T-cell (primary cell): ENCODE measurements around the gene HIPK2. TPM values are rescaled to one million over a fixed set of nuclear protein-coding genes. Genes with fewer than 3 reads are reported as not detected.

Experiments used
- ATAC-seq, 4 experiments: fragments of 200-7000 bp in 3 of 4; fragments of 150-1000 bp in 1 of 4; cut with Tn5 transposase; replicated peaks in 1 of 4; 1 replicate in 3 of 4; 2 replicates in 1 of 4; pipeline ENCODE4 v1.10.0; 2021; ENCODE audit warnings: moderate library complexity in 3 of 4, mild to moderate bottlenecking in 2 of 4, moderate number of reproducible peaks in 1 of 4
- CTCF ChIA-PET, 2 donors: fragments of 300-600 bp; sonication (Branson Sonifier 250); formaldehyde crosslinking; loops; one replicate each; lab custom pipeline; 2022; ENCODE audit warnings: antibody characterized with exemption in 2 of 2; lab: Charles Lee
- POLR2A ChIA-PET, 2 donors: fragments of 300-600 bp; sonication (Branson Sonifier 250); formaldehyde crosslinking; loops; one replicate each; lab custom pipeline; 2022; ENCODE audit warnings: antibody characterized with exemption in 2 of 2; lab: Charles Lee
- DNase-seq, 35 experiments: peaks; one replicate each; pipeline versions ENCODE4 v3.0.0 to v3.0.0-alpha.2; 2013 to 2023
- H3K27ac ChIP-seq: one replicate; pipeline ENCODE4 v1.5.1; 2013; ENCODE audit warnings: low read length
- H3K27me3 ChIP-seq, 2 experiments: replicated peaks in 1 of 2; 1 replicate in 1 of 2; 2 replicates in 1 of 2; pipeline versions ENCODE4 v1.6.1 to v1.7.0; 2013; ENCODE audit warnings: low read length in 1 of 2, mixed read lengths in 1 of 2; ENCODE audit not compliant: control insufficient read depth in 2 of 2, insufficient read depth in 2 of 2; ENCODE audit errors: extremely low read depth in 1 of 2
- H3K36me3 ChIP-seq, 2 donors: 1 replicate in 1 of 2; 2 replicates in 1 of 2; pipeline versions ENCODE4 v1.6.1 to v1.7.0; 2013; ENCODE audit warnings: low read length in 1 of 2; ENCODE audit not compliant: control insufficient read depth in 2 of 2, insufficient read depth in 1 of 2; ENCODE audit errors: extremely low read depth in 1 of 2
- H3K4me1 ChIP-seq, 2 experiments: 1 replicate in 1 of 2; 2 replicates in 1 of 2; pipeline versions ENCODE4 v1.6.1 to v1.7.0; 2013; ENCODE audit warnings: low read length in 2 of 2, mixed read lengths in 1 of 2; ENCODE audit not compliant: insufficient read depth in 2 of 2, control insufficient read depth in 1 of 2; ENCODE audit errors: extremely low read depth in 1 of 2
- H3K4me3 ChIP-seq, 2 donors: 1 replicate in 1 of 2; 2 replicates in 1 of 2; pipeline versions ENCODE4 v1.5.1 to v1.7.0; 2013; ENCODE audit warnings: mild to moderate bottlenecking in 2 of 2, low read length in 1 of 2, moderate library complexity in 1 of 2; ENCODE audit not compliant: control insufficient read depth in 1 of 2; ENCODE audit errors: extremely low read depth in 1 of 2
- H3K9me3 ChIP-seq: 2 replicates; pipeline ENCODE4 v1.7.0; 2013
- H3K27ac Mint-ChIP-seq, 2 donors: one replicate each; pipeline ENCODE4 v1.8.0; 2020 to 2021; ENCODE audit warnings: mild to moderate bottlenecking in 2 of 2, mixed read lengths in 2 of 2
- H3K27me3 Mint-ChIP-seq, 2 donors: one replicate each; pipeline ENCODE4 v1.8.0; 2021 to 2022; ENCODE audit warnings: mixed read lengths in 2 of 2
- H3K36me3 Mint-ChIP-seq: one replicate; pipeline ENCODE4 v1.8.0; 2021; ENCODE audit warnings: mixed read lengths
- H3K4me1 Mint-ChIP-seq, 3 donors: one replicate each; pipeline ENCODE4 v1.8.0; 2020 to 2022; ENCODE audit warnings: mixed read lengths in 3 of 3, mild to moderate bottlenecking in 1 of 3
- H3K4me3 Mint-ChIP-seq, 3 donors: one replicate each; pipeline ENCODE4 v1.8.0; 2020 to 2022; ENCODE audit warnings: mild to moderate bottlenecking in 3 of 3, mixed read lengths in 3 of 3, moderate library complexity in 3 of 3
- H3K9me3 Mint-ChIP-seq, 3 donors: one replicate each; pipeline ENCODE4 v1.8.0; 2020 to 2022; ENCODE audit warnings: mixed read lengths in 3 of 3
- WGBS: methylation state at CpG from one replicate; pipeline ENCODE4 v1.1.5; 2013; ENCODE audit warnings: missing lambda C conversion rate; ENCODE audit not compliant: insufficient coverage; 5-methylcytosine and 5-hydroxymethylcytosine counted together
- total RNA-seq, 35 experiments: library from RNA in 6 of 35; stranded (reverse) in 6 of 35; fragments of 120-200 nt in 1 of 35; gene quantifications; one replicate each; pipeline versions ENCODE4 v1.2.1 to v1.2.4 and lab custom pipeline; 2013 to 2026

The HIPK2 gene
- total RNA-seq, 5 donors from 2014 or later (not counting 1 experiment from before 2014, with no cell fraction given), result 32.7 to 34.5 (median 33.5) TPM

DNA sequence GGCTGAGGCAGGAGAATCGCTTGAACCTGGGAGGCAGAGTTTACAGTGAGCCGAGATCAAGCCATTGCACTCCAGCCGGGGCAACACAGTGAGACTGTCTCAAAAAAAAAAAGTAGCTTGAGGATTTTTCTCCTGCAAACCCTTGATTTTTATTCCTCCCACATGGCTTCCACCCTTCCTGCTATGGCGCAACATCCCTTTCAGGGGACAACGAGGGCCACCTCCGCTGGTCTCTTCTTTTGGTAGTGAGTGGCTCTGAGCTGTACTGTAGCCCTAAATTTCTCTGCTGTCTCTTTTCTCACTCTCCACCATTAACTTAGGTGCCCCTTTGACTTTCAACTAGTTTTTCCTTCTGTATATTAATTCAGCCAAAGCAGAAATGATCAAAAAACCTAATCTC is 113.4 kb downstream of the HIPK2 start:
- CTCF ChIA-PET, result interaction anchor here in 1 of 2 donors (1.0 kb wide), 1 partner anchor 18 kb away, joined by 3 read pairs; no protein-coding TSS in a partner anchor
- no peak overlapping the region for H3K4me3 ChIP-seq

DNA sequence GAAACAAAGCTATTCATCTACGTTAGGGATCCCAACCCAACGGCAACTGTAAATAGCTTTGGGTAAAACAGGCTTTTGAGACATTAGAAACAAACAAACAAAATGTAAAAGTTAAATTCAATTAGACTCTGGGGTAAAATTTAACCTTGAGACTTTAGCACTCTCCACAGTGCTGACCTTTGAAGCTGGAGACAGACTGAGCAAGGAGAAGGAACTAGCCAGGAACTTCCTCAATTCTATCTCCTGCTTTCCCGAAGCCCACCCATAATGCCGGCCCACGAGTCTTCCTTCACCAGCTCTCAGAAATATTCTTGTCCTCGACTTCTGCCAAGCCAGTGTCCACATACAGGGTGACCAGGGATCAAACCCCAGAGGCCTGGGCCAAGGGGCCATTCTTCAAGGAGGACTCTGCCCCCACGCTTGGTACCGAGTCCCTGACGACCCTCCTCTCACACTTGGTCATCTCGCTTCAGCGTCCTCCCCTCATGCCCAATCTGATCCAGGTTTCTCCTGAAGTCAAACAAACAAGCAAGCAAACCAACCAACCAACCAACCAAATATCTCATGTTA is 114.1 kb downstream of the HIPK2 start:
- Mint-ChIP-seq H3K27ac (no peak overlapping the region), H3K9me3 (no peaks in the 10 kb centered on the region), H3K27me3 (no peaks in the 10 kb centered on the region), H3K36me3 (peaks cover 16% of the 10 kb centered on the region), H3K4me3 (no peak overlapping the region), H3K4me1 (peaks cover 43 to 53% (median 44%) of the 10 kb centered on the region in 3 donors)
- no peak overlapping the region for H3K27ac ChIP-seq
- ChIA-PET CTCF (interaction anchor here in 1 of 2 donors (0.6 kb wide), 1 partner anchor 17 kb away, joined by 6 read pairs; no protein-coding TSS in a partner anchor), POLR2A (interaction anchor here in 1 of 2 donors (0.6 kb wide), 1 partner anchor 330 kb away, joined by 3 read pairs; no protein-coding TSS in a partner anchor)
- no peaks in the 10 kb centered on the region for H3K36me3 ChIP-seq
- no peaks in the 10 kb centered on the region for H3K27me3 ChIP-seq
- H3K4me3 ChIP-seq, result no peak overlapping the region
- H3K4me1 ChIP-seq, result peaks cover under 1 to 6% of the 10 kb centered on the region in 2 experiments
- DNase-seq (no peak), ATAC-seq (no peak)
- H3K9me3 ChIP-seq, result no peaks in the 10 kb centered on the region
- 90% methylated on average over 9 of the region's 11 CpGs for WGBS

More for the DNA sequence above, 113.4 kb downstream of the HIPK2 start:
- H3K36me3 Mint-ChIP-seq, result peaks cover 16% of the 10 kb centered on the region
- no peak overlapping the region for H3K4me3 Mint-ChIP-seq
- H3K27me3 ChIP-seq, result no peaks in the 10 kb centered on the region
- 64% methylated on average over 3 of the region's 6 CpGs for WGBS
- POLR2A ChIA-PET, result interaction anchor here (0.6 kb wide), 2 partner anchors 329 to 356 kb away, joined by 3 to 4 read pairs; no protein-coding TSS in a partner anchor
- ATAC-seq (no peak), DNase-seq (no peak)
- peaks cover 44 to 54% (median 45%) of the 10 kb centered on the region in 3 donors for H3K4me1 Mint-ChIP-seq
- no peak overlapping the region for H3K27ac ChIP-seq
- H3K4me1 ChIP-seq, result peaks cover 6% of the 10 kb centered on the region in 2 experiments
- H3K9me3 Mint-ChIP-seq, result no peaks in the 10 kb centered on the region
- H3K9me3 ChIP-seq, result no peaks in the 10 kb centered on the region
- no peaks in the 10 kb centered on the region for H3K27me3 Mint-ChIP-seq
- H3K36me3 ChIP-seq, result no peaks in the 10 kb centered on the region
- H3K27ac Mint-ChIP-seq, result no peak overlapping the region

DNA sequence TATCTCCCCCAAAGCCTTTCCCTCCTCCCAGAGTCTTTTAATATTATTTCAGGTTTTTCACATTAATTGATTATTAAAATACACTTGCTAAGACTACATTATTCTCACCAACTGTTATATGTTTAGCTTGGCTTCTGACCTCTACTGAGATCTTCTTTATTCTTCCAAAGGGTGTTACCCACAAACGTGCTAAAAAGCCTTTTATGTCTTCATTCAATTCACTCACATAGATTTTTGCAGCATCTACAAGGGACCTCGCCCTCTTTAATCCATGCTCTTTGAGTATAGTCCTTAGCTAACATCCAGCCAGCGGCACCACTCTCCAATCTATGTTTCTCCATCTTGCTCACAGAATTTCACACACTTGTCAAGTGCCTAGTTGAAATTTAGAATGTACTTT is 115.9 kb downstream of the HIPK2 start:
- Mint-ChIP-seq H3K27me3 (no peaks in the 10 kb centered on the region), H3K9me3 (no peaks in the 10 kb centered on the region), H3K36me3 (peaks cover 22% of the 10 kb centered on the region), H3K4me1 (peaks cover 48 to 67% (median 52%) of the 10 kb centered on the region in 3 donors), H3K4me3 (no peak overlapping the region), H3K27ac (no peak overlapping the region)
- POLR2A ChIA-PET, result interaction anchor here in 1 of 2 donors (0.6 kb wide), 1 partner anchor 119 kb away, joined by 5 read pairs; no protein-coding TSS in a partner anchor
- WGBS, result 63% methylated on average over 2 of the region's 3 CpGs
- Histone ChIP-seq H3K36me3 (no peaks in the 10 kb centered on the region), H3K9me3 (no peaks in the 10 kb centered on the region), H3K27me3 (no peaks in the 10 kb centered on the region), H3K4me1 (peaks cover 0 to 6% of the 10 kb centered on the region in 2 experiments), H3K4me3 (no peak overlapping the region), H3K27ac (no peak overlapping the region)
- DNase-seq, result no peak
- CTCF ChIA-PET, result interaction anchor here in 1 of 2 donors (0.6 kb wide), 1 partner anchor 16 kb away, joined by 10 read pairs; no protein-coding TSS in a partner anchor
- no peak for ATAC-seq

DNA sequence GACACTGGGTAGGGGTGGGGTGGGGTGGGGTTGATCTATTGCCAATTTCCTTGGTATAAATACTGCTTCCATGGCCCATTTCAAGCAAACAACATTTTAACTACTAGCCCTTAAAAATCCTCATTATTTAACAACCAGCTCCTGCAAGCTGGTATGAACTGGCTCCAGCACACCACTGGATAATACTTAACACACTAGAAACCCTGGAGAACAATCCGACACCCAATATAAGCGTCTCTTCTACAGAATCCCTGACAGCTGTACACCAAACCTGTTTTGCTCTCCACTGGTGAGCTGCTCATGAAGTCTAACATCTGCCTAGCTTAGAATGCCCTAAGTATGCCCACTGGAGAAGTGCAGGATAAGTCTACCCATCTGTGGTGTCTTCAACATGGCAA is 116.8 kb downstream of the HIPK2 start:
- Mint-ChIP-seq H3K4me1 (peaks cover 48 to 74% (median 57%) of the 10 kb centered on the region in 3 donors), H3K4me3 (no peak overlapping the region), H3K9me3 (no peaks in the 10 kb centered on the region), H3K36me3 (peaks cover 28% of the 10 kb centered on the region), H3K27me3 (no peaks in the 10 kb centered on the region), H3K27ac (peak overlapping the region in 1 of 2 donors; percentile 50)
- DNase-seq (no peak), ATAC-seq (no peak)
- no peaks in the 10 kb centered on the region for H3K36me3 ChIP-seq
- ChIA-PET POLR2A (no interaction called here), CTCF (interaction anchor here in 1 of 2 donors (2.5 kb wide), 1 partner anchor 15 kb away, joined by 8 read pairs; no protein-coding TSS in a partner anchor)
- peaks cover 0 to 6% of the 10 kb centered on the region in 2 experiments for H3K4me1 ChIP-seq
- no peaks in the 10 kb centered on the region for H3K9me3 ChIP-seq
- no peaks in the 10 kb centered on the region for H3K27me3 ChIP-seq
- 94% methylated on average over 2 of the region's 2 CpGs for WGBS
- H3K27ac ChIP-seq, result no peak overlapping the region
- no peak overlapping the region for H3K4me3 ChIP-seq

DNA sequence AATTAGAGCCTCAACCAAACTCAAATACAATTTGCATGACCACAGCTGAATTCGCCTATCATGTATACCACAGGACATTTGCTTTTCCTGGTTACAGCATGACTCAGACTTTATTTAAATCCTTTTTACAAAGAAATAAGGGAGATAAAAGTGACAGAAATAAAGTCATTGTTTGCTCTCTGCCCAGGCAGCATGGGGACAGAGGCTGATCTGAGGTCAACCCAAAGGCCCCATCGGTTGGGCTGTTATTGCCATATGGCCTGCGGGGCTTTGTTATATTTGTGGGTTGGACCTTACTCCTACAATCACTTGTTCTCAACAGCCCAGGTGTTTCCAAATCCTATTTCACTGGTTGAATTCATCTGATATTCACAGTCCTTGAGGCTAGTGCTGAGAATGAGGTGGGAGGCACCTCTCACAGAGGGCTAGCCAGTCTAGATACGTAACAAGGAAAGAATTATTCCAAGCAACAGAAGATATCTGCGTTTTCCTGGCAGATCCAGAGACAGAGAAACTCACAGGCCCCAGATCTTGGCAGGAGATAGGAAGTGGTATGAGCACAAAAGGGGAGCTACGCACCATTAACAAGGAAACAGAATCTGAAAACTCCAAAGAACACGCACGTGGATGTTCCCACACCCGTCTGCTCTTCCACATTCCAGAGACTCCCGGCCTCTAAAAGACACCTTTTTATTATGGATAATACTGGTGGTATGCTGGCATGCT is 117.3 kb downstream of the HIPK2 start:
- WGBS, result no CpG with 5 or more reads among the region's 10 CpGs
- Histone ChIP-seq H3K36me3 (no peaks in the 10 kb centered on the region), H3K4me1 (peaks cover 0 to 6% of the 10 kb centered on the region in 2 experiments), H3K9me3 (no peaks in the 10 kb centered on the region), H3K27me3 (no peaks in the 10 kb centered on the region), H3K4me3 (no peak overlapping the region), H3K27ac (no peak overlapping the region)
- Mint-ChIP-seq H3K27me3 (no peaks in the 10 kb centered on the region), H3K36me3 (peaks cover 27% of the 10 kb centered on the region), H3K4me3 (no peak overlapping the region), H3K9me3 (no peaks in the 10 kb centered on the region), H3K27ac (no peak overlapping the region), H3K4me1 (peaks cover 47 to 74% (median 58%) of the 10 kb centered on the region in 3 donors)
- ChIA-PET POLR2A (interaction anchor here in 1 of 2 donors (0.6 kb wide), 1 partner anchor 10 kb away, joined by 12 read pairs; no protein-coding TSS in a partner anchor), CTCF (interaction anchor here in 1 of 2 donors (2.5 kb wide), 1 partner anchor 14 kb away, joined by 8 read pairs; no protein-coding TSS in a partner anchor)
- ATAC-seq (no peak), DNase-seq (no peak)

DNA sequence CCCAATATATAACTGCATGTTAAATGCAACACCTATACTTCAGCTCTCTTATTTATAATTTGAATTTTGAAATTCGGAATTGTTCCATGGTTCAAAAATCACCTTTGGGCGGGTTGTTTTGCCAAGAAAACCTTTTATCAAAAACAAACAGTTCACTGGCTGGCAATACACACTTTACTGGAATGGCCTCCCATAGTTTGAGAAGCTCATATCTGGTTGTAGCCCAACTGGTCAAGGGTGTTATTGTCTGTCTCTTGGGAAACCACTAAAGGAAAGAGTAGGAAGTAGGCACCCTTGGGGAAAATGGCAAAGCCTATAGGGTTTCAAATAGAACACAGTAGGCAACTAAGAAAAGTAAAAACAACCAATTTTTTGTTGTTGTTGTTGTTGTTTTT is 117.9 kb downstream of the HIPK2 start:
- no peaks in the 10 kb centered on the region for H3K36me3 ChIP-seq
- H3K27ac ChIP-seq, result no peak overlapping the region
- ChIA-PET POLR2A (interaction anchor here in 1 of 2 donors (0.6 kb wide), 1 partner anchor 10 kb away, joined by 12 read pairs; no protein-coding TSS in a partner anchor), CTCF (interaction anchor here in 1 of 2 donors (2.5 kb wide), 1 partner anchor 14 kb away, joined by 8 read pairs; no protein-coding TSS in a partner anchor)
- Mint-ChIP-seq H3K27me3 (no peaks in the 10 kb centered on the region), H3K4me1 (peaks cover 51 to 74% (median 60%) of the 10 kb centered on the region in 3 donors), H3K36me3 (peaks cover 25% of the 10 kb centered on the region), H3K27ac (no peak overlapping the region), H3K4me3 (no peak overlapping the region), H3K9me3 (no peaks in the 10 kb centered on the region)
- H3K27me3 ChIP-seq, result no peaks in the 10 kb centered on the region
- 100% methylated on average over 1 of the region's 2 CpGs for WGBS
- H3K4me1 ChIP-seq, result peaks cover 0 to 6% of the 10 kb centered on the region in 2 experiments
- DNase-seq (no peak), ATAC-seq (no peak)
- no peak overlapping the region for H3K4me3 ChIP-seq
- no peaks in the 10 kb centered on the region for H3K9me3 ChIP-seq
